ENCODE results near the gene ZNF239.
"Not testable (repeated sequence)": the region's sequence is repeated elsewhere in the genome, so short reads cannot be mapped to it uniquely, and the experiment has no call there.

ZNF239 gene

DNA sequence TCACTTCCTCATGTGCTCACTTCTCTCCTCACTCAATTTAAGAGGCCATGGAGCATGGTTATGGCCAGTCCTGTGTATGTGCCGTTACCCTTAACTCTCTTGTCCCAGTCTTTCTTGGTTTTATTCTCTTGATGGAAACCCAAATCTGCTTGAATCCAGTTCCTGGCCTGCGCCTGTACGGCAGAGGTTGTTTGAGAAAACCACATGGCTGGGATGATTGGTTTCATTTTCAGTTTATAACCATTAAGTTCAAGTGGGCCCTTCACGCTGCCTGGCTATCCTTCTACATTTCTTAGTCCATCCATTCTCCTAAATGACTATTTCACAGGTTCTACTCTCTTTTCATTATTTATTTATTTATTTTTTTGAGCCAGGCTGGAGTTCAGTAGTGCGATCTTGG, 1.6 kb upstream of the ZNF239 start:
- DNase-seq = no peak

DNA sequence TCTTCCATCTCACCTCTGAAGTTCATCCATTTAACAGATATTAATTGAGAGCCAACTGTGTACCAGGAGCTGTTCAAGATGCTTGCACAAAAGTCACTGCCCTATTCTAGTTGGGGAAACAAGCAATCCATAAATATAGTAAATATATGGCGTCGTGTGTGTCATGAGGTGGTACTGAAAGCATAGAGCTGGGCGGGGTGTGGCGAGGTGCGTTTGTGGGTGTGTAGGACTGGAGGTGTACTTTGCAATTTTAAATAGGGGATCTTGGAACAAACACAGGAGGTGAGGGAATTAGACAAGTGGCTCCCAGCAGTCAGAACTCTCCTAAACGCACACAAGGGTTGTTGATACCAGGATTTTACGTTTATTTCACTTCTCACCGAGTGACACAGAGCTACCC, 490 bp upstream of the ZNF239 start:
- DNase-seq = no peak

- DNase-seq = no peak
Observed at GRCh38 chr10:43573250-43574000, 991 bp downstream of the ZNF239 start.

GRCh38 chr10:43570971-43571370, 3.4 kb downstream of the ZNF239 start:
- no peak for DNase-seq

- no peak for DNase-seq
Observed at GRCh38 chr10:43569681-43570080, 4.7 kb downstream of the ZNF239 start.

GRCh38 chr10:43557214-43557613, 17.2 kb downstream of the ZNF239 start:
- no peak for DNase-seq

DNA sequence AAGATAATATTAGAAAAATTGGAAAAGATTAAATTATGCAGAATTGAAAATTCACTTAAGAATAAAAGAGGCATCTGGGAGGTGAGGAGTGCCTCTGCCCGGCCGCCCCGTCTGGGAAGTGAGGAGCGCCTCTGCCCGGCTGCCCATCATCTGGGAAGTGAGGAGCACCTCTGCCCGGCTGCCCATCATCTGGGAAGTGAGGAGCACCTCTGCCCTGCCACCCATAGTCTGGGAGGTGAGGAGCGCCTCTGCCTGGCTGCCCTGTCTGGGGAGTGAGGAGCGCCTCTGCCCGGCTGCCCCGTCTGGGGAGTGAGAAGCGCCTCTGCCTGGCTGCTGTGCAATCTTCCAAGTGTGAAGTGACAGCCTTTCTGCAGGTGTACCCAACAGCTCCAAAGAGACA, 30.7 kb downstream of the ZNF239 start:
- DNase-seq = not testable (repeated sequence)

GRCh38 chr10:43524434-43525247, 49.8 kb downstream of the ZNF239 start:
- no peak for DNase-seq

All from hippocampal formation (tissue), 2 donors.